Skeletal muscle satellite cell (primary cell): ENCODE measurements around the gene POMT2.

Source experiments
- H3K27me3 ChIP-seq: 2 replicates; pipeline ENCODE4 v1.7.0; 2013; ENCODE audit warnings: low read length; ENCODE audit not compliant: control insufficient read depth, insufficient read depth
- H3K36me3 ChIP-seq: 2 replicates; pipeline ENCODE4 v1.7.0; 2013; ENCODE audit warnings: mild to moderate bottlenecking, control low read depth, low read length; ENCODE audit not compliant: insufficient read depth
- H3K4me1 ChIP-seq: 2 replicates; pipeline ENCODE4 v1.7.0; 2013; ENCODE audit warnings: low read length; ENCODE audit not compliant: control insufficient read depth, insufficient read depth
- H3K4me2 ChIP-seq: 2 replicates; pipeline ENCODE4 v1.7.0; 2013; ENCODE audit warnings: mild to moderate bottlenecking, low read length
- H3K4me3 ChIP-seq: 2 replicates; pipeline ENCODE4 v1.7.0; 2013; ENCODE audit warnings: low read length
- H3K9ac ChIP-seq: 2 replicates; pipeline ENCODE4 v1.7.0; 2013; ENCODE audit warnings: mild to moderate bottlenecking, low read depth, low read length, moderate library complexity
- H3K9me3 ChIP-seq: replicated peaks from 2 replicates; pipeline ENCODE4 v1.7.0; 2013; ENCODE audit warnings: mild to moderate bottlenecking, control low read depth, low read length

POMT2 gene

GRCh38 chr14:77264466-77265186, 56.1 kb downstream of the POMT2 start:
- no peak overlapping the region for H3K4me2 ChIP-seq
- no peaks in the 10 kb centered on the region for H3K9me3 ChIP-seq
- no peak overlapping the region for H3K9ac ChIP-seq
- no peaks in the 10 kb centered on the region for H3K36me3 ChIP-seq
- H3K27me3 ChIP-seq, result peaks cover 60% of the 10 kb centered on the region
- no peak overlapping the region for H3K4me3 ChIP-seq
- no peaks in the 10 kb centered on the region for H3K4me1 ChIP-seq

DNA sequence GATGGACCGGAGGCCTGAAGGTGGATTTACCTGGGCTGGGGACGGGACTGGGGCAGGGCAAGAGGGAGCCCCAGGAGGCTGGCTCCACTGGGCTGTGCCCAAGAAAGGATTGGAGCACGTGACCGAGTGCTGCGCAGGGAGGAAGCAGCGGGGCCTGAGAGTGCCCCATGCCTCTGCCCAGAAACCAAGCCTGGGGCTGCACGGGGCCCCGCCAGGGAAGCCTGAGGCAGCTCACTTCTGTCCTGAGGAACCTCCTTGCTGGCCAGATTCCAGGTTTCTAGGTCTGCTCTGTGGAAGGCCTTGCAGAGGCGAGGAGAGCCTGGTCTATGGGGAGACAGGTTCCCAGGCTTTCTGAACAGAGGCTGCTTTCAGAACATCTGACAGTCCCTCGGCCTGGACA, 60.1 kb downstream of the POMT2 start:
- no peaks in the 10 kb centered on the region for H3K36me3 ChIP-seq
- H3K4me2 ChIP-seq, result no peak overlapping the region
- H3K4me3 ChIP-seq, result no peak overlapping the region
- no peak overlapping the region for H3K9ac ChIP-seq
- H3K27me3 ChIP-seq, result peaks cover 39% of the 10 kb centered on the region
- no peaks in the 10 kb centered on the region for H3K4me1 ChIP-seq
- no peaks in the 10 kb centered on the region for H3K9me3 ChIP-seq

DNA sequence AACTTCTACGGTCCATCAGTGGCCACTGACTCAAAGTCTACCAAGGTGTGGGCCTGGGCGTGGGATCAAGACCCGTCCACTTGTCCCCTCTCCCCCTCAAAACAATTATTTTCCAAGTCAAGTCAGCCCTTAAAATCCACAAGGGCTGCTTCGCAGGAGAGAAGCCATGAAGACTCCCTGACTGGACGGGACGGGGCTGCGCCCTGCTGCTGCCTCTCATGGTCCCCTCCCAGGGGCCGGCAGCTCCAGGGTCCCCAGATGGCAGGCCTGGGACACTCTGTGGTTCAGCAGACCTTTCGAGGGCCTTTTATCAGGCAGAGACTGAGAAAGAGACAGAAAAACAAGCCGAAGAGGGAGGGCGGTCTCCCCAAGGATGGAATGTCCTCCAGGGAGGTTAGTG, 60.5 kb downstream of the POMT2 start:
- H3K9ac ChIP-seq, result no peak overlapping the region
- H3K4me1 ChIP-seq, result no peaks in the 10 kb centered on the region
- no peak overlapping the region for H3K4me2 ChIP-seq
- no peaks in the 10 kb centered on the region for H3K36me3 ChIP-seq
- H3K27me3 ChIP-seq, result peaks cover 43% of the 10 kb centered on the region
- H3K9me3 ChIP-seq, result no peaks in the 10 kb centered on the region
- H3K4me3 ChIP-seq, result no peak overlapping the region

- Histone ChIP-seq H3K36me3 (no peaks in the 10 kb centered on the region), H3K4me3 (no peak overlapping the region), H3K4me2 (no peak overlapping the region), H3K9ac (no peak overlapping the region), H3K9me3 (no peaks in the 10 kb centered on the region), H3K4me1 (no peaks in the 10 kb centered on the region), H3K27me3 (peaks cover 34% of the 10 kb centered on the region)
Observed at GRCh38 chr14:77259025-77259715, 61.5 kb downstream of the POMT2 start.

DNA sequence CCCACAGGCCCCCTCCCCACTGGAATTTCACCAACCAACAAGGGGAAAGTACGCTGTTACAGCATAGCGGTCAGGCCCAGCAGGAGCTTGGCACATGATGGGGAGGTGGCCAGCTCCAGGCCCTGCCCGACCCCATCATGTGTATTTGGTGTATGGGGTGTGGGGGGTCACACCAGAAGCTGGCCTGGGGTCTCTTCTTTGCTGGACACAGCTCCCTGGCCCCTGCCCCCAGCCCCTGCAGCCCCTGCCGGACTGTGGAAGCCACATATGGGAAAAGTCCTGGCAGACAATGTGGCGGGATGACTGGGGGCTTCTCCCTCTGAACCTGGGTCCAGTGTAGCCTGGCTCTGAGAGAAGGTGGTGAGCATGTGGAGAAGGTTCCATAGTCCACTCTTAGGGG, 62.1 kb downstream of the POMT2 start:
- H3K36me3 ChIP-seq, result no peaks in the 10 kb centered on the region
- H3K9ac ChIP-seq, result no peak overlapping the region
- no peaks in the 10 kb centered on the region for H3K4me1 ChIP-seq
- peaks cover 28% of the 10 kb centered on the region for H3K27me3 ChIP-seq
- no peak overlapping the region for H3K4me3 ChIP-seq
- no peaks in the 10 kb centered on the region for H3K9me3 ChIP-seq
- no peak overlapping the region for H3K4me2 ChIP-seq

GRCh38 chr14:77257700-77258099, 63.0 kb downstream of the POMT2 start:
- Histone ChIP-seq H3K4me3 (no peak overlapping the region), H3K9me3 (no peaks in the 10 kb centered on the region), H3K4me1 (no peaks in the 10 kb centered on the region), H3K36me3 (no peaks in the 10 kb centered on the region), H3K27me3 (peaks cover 23% of the 10 kb centered on the region), H3K4me2 (no peak overlapping the region), H3K9ac (no peak overlapping the region)

GRCh38 chr14:77256694-77257093, 64.0 kb downstream of the POMT2 start:
- H3K4me1 ChIP-seq, result no peaks in the 10 kb centered on the region
- H3K27me3 ChIP-seq, result peaks cover 29% of the 10 kb centered on the region
- no peaks in the 10 kb centered on the region for H3K9me3 ChIP-seq
- H3K4me3 ChIP-seq, result no peak overlapping the region
- H3K36me3 ChIP-seq, result no peaks in the 10 kb centered on the region
- H3K9ac ChIP-seq, result no peak overlapping the region
- H3K4me2 ChIP-seq, result no peak overlapping the region

- no peak overlapping the region for H3K4me2 ChIP-seq
- no peaks in the 10 kb centered on the region for H3K9me3 ChIP-seq
- H3K27me3 ChIP-seq, result peaks cover 35% of the 10 kb centered on the region
- H3K4me1 ChIP-seq, result no peaks in the 10 kb centered on the region
- H3K9ac ChIP-seq, result no peak overlapping the region
- H3K36me3 ChIP-seq, result no peaks in the 10 kb centered on the region
- no peak overlapping the region for H3K4me3 ChIP-seq
Observed at GRCh38 chr14:77253333-77254190, 67.1 kb downstream of the POMT2 start.

DNA sequence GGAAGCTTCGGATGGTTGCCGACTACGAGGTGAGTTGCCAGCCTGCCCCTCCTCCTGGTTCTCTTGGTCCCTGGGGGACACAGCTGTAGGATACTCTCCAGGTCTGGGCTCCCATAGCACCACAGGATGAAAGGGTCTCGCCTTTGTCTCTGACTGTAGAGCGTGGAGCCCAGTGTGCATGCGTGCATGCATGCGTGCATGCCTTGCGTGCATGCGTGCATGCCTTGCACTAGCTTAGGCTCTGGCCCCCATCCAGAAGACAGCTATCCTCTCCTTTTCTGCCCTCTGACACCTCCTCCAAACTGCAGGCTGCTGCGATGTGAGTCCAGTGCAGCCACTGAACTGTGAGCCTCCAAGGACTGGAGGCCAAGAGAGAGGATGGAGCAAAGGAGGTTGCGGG, 68.8 kb downstream of the POMT2 start:
- H3K4me3 ChIP-seq, result no peak overlapping the region
- H3K4me1 ChIP-seq, result no peaks in the 10 kb centered on the region
- H3K36me3 ChIP-seq, result no peaks in the 10 kb centered on the region
- H3K27me3 ChIP-seq, result peaks cover 30% of the 10 kb centered on the region
- no peaks in the 10 kb centered on the region for H3K9me3 ChIP-seq
- no peak overlapping the region for H3K9ac ChIP-seq
- H3K4me2 ChIP-seq, result no peak overlapping the region

DNA sequence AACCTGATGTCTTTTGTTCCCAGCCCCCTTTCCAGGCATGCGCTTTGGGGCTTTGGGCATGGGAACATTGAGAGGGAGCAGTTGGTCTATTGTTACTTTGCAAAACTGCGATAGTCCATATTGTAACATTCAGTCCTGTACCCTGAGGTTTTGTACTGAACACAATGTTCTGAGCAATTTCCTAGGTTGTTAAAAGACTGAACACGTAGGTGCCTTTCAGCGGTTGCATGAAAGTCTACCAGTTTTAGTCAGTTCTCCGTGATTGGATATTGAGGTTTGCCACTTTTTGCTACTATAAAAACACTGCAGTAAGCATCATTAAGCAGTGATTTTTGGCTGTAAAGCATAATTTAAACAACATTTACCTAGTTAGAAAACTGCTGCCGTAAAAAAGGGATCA, 69.8 kb downstream of the POMT2 start:
- Histone ChIP-seq H3K9me3 (no peaks in the 10 kb centered on the region), H3K4me2 (no peak overlapping the region), H3K4me1 (no peaks in the 10 kb centered on the region)

GRCh38 chr14:77249286-77249685, 71.4 kb downstream of the POMT2 start:
- H3K4me2 ChIP-seq, result no peak overlapping the region
- H3K9me3 ChIP-seq, result no peaks in the 10 kb centered on the region
- H3K36me3 ChIP-seq, result no peaks in the 10 kb centered on the region
- peaks cover 19% of the 10 kb centered on the region for H3K27me3 ChIP-seq
- no peak overlapping the region for H3K4me3 ChIP-seq
- H3K9ac ChIP-seq, result no peak overlapping the region
- no peaks in the 10 kb centered on the region for H3K4me1 ChIP-seq

More for the DNA sequence above, 69.8 kb downstream of the POMT2 start:
- Histone ChIP-seq H3K9ac (no peak overlapping the region), H3K4me3 (no peak overlapping the region), H3K27me3 (peaks cover 25% of the 10 kb centered on the region), H3K36me3 (no peaks in the 10 kb centered on the region)
